ENCODE results near the gene ITPR2.
"Not testable (repeated sequence)": the region's sequence is repeated elsewhere in the genome, so short reads cannot be mapped to it uniquely, and the experiment has no call there.

Gene ITPR2

DNA sequence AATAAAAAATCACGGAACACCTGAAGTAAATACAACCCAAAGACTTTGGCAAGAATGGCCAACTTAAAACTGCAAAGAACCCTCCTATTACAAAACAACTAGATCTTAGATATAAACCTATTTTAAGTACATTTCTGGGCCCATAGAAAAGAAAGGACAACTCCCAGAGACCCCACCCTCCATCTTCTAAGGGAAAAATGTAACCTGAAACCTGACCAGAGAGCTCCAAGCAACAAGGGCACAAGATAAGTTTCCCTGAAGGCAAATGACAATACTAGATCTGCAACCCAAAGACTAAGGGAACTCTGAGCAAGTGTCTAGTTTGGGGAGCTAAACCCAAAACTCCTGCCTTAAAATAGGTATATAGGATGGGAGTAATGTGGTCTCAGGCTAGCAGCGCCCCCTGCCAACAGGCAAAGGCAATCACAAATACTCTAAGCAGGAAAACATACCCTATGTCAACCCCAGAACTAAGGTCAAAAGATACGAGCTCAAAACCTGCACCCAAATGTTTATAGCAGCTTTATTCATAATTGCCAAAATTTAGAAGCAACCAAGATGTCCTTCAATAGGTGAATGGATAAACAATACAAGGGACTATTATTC, 218.9 kb downstream of the ITPR2 start:
- FAIRE-seq = peak; percentile 25

DNA sequence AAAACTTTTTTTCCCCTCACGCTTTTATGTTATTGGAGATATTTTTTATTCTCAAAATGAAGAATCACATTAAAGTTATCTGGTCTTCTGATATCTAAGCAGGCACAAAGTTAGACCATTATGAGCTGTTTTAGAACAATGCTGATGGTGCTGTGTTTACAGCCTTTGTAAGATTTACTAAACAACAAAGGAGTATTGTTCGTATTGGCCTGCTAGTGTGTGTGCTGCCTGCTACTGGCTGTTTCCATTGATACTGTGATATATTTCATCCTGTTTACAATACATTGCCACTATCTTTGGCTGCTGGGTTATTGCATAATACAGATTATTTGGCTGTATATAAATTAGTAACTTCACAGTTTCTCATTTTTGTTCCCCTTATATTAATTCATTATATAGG, 220.8 kb downstream of the ITPR2 start:
- FAIRE-seq = no peak

DNA sequence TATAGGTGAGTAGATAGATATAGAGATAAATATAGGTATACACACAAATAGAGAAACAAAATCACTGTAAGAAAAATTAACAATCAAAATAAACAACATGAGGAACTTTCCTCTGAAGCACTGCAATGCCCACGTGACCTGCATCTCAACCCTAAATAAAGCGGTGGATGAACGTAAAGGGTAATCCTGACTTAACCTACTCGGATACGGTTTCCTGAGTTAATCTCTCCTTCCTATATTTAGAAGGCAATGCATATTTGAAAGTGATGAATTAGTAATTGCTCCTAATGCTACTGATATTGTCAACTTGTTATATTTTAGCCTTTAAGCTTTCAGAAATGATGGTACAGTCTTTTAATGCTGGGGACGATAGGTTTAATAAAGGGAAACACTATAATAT, 221.4 kb downstream of the ITPR2 start:
- FAIRE-seq = no peak

GRCh38 chr12:26610774-26611173, 222.2 kb downstream of the ITPR2 start:
- FAIRE-seq = no peak

DNA sequence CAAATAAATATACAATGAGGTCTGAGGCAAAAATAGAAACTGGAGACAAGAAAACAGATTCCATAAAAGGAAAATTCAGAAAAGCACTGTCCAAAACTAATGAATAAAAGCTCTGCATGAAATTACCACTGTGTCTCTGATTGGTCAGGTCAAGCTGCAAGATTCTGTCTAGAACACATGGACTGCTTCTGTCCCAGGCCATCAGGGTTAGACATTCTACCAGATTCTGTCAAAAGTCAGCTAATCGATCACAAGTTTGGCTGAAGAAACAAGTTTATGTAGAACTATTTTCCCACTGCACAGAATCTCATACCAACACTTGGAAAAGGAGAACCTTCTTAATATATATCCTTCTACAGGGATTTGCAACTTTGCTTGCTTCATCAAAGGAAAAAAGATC, 223.0 kb downstream of the ITPR2 start:
- FAIRE-seq = no peak

- FAIRE-seq = no peak
Observed at GRCh38 chr12:26608706-26609105, 224.3 kb downstream of the ITPR2 start.

GRCh38 chr12:26608273-26608672, 224.7 kb downstream of the ITPR2 start:
- FAIRE-seq = no peak

- no peak for FAIRE-seq
Observed at GRCh38 chr12:26606911-26607310, 226.1 kb downstream of the ITPR2 start.

DNA sequence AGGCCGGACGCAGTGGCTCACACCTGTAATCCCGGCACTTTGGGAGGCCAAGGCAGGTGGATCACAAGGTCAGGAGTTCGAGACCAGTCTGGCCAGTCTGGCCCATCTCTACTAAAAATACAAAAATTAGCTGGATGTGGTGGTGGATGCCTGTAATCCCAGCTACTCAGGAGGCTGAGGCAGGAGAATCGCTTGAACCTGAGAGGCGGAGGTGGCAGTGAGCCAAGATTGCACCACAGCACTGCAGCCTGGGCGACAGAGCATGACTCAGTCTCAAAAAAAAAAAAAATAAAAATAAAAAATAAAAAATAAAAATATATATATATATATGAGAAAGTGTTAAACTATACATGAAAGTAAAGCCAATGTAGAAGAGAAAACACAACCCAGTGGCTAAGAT, 228.2 kb downstream of the ITPR2 start:
- FAIRE-seq = not testable (repeated sequence)

DNA sequence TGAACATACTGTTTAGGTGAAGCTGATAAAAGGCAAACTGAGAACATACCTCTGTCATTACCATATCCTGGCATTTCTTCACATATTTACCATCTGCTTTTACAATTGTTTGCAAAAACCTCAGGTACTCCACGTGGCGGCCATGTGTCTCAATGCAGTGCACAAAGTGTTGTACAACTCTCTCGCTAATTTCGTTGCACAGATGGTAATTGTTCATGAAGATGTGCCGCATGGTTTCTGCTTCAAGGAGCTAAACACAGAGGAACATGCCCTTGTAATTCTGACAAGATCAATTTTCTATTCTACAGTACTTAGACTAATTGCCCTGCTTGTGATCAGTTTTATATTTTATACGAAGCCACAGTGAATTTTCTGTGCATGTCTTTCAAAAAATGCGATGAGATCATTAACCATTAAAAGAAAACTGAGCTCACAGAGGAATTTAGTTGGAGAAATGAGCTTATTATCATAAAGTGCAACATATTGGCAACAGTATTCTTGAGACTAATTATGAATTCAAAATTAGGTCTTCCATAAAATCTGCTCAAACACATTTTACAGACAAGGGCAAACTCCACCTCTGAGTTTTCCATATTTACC, 233.8 kb downstream of the ITPR2 start:
- FAIRE-seq = no peak

DNA sequence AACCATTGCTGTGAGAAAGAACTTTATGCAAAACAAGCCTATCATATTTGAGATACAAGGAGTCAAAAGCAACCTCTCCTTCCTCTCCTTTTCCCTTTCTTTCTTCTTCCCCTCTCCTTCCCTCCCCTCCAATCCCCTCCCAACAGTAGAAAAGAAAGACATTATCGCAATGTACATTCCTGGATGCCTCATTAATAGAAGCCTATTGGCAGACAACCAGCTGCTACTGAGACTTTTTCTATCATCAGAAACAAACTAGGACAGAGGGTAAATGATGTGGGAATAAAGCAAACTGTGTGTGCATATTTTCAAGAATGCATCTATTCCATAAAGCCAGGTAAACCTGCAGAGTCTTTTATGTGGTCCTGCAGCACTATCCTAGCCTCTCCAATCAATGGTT, 237.2 kb downstream of the ITPR2 start:
- no peak for FAIRE-seq

DNA sequence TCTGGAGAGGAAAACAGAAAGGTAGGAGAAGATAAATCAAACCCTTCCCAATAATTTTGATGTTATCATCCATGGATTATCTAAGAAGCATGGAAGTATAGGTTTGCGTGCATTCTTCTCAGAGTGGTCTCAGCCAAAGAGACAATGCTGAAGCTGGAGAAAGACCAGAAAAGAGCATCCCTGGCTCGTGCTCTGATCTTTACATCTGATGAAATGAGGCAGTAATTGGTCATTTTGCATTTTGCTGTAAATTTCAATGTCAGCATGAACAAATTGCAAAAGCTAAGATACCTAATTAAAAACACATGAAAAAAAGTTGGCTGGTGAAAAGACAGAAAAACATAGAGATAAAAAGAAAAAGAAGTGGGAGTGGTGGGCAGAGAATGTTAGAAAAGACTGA, 252.4 kb downstream of the ITPR2 start:
- FAIRE-seq = no peak

DNA sequence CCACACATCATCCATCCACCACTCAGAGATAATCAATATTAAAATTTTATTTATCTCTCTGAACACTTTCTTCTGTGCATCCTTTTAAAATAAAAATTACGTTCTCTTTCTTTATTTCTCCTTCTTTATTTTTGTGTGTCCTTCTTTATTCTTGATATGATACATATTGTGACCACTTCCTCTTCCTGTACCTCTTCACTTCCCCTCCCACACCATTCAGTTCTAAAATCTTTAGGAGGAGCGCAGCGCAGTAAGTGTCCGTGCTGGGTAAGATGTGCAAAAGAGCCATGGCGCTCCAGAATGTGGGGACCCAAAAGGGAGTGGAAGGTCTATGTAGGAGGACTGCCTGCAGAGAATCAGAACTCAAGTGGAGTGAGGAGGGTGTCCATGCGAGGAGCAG, 256.7 kb downstream of the ITPR2 start:
- no peak for FAIRE-seq

DNA sequence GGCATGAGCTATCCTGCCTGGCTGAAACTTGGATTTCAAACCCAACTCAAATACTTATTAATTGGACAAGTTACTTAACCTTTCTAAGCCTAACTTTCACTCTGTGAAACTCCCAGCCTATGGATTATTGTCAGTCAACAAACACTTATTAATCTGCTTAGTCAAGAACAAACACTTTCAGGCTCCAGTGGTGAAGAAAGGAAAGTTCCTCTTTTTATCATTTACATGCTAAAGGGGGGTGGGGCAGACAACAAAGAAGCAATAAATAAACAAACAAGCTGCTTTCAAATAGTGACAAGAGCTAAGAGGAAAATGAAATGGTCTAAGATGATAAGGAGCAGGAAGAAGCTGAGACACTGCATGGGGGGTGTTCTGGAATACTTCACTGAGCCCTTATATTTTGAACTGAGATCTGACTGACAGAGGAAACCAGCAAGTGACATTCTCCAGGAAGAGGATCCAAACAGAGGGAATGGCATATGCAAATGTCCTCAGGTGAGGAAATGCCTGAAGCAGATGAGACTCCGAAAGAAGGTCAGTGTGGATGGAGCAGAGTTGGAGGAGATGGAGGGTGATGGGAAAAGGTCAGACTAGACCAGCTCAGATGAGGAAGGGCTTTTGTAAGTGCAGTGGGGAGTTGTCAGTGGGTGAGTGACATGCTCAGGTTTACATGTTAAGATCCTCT, 259.6 kb downstream of the ITPR2 start:
- FAIRE-seq = no peak

DNA sequence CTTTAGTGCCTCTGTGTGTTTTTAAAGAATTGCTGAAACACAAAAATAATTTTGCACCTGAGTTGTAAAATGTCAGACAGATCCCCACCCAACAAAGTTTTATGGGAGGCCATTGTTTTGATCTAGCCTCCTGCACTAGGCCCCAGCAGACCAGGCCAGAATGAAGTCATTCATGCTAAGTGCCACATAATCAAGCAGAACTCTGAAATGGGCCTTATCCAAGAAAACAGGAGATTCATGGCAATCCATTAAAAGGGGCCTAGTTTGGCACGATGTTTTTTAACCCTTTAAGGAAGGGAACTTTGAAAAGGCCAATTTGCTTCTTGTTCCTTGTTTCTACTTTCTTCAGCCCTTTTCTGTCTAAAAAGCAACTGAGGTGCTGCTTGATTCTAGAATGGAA, 260.9 kb downstream of the ITPR2 start:
- FAIRE-seq = no peak

DNA sequence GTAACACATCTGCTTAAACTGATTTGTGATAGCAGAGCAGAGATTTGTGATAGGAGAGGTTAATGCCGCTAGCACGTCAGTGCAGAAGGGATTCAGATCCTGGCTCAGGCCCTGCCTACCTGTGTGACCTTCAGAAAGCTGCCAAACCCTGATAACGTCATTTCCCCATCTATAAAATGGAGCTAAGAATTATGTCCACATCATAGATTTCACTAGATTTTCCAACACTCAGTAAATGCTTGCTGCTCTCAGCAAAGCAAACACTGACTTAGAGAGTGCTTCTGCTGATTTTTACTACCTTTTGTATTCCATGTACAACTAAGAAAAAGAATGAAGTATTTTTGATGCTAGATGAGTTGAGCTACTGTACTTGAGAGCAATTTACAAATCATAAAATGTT, 261.4 kb downstream of the ITPR2 start:
- FAIRE-seq = no peak

- no peak for FAIRE-seq
Observed at GRCh38 chr12:26567126-26567525, 265.9 kb downstream of the ITPR2 start.

DNA sequence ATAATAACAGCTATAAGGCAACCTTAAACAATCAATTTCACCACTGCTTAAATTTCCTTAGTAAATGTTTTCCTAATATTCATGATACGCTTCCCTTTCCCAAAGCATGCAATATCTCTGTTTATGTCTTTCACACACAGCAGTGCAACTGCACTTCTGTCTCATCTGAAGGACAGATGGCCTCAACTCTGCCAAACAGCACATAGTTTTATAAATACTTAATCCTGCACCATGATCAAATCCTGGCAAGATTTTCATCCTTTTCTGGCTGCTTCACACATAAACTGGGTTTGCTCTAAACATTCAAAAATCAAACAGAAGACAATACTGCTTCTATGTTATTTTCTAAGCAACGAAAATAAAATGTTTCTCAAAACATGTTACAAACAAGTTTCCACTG, 266.3 kb downstream of the ITPR2 start:
- FAIRE-seq = no peak

DNA sequence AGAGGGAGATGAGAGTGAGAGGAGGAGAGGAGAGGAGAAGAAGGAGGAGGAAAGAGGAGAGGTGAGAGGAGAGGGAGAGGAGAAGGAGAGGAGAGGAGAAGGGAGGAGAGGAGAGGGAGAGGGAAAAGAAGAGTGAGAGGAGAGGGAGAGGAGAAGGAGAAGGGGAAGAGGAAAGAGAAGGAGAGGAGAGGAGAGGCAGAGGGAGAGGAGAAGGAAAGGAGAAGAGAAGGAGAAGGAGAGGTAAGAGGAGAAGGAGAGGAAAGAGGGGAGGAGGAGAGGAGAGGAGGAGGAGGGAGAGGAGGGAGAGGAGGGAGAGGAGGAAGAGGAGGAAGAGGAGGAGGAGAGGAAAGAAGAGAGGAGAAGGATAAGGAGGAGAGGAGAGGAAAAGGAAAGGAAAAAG, 266.8 kb downstream of the ITPR2 start:
- no peak for FAIRE-seq

DNA sequence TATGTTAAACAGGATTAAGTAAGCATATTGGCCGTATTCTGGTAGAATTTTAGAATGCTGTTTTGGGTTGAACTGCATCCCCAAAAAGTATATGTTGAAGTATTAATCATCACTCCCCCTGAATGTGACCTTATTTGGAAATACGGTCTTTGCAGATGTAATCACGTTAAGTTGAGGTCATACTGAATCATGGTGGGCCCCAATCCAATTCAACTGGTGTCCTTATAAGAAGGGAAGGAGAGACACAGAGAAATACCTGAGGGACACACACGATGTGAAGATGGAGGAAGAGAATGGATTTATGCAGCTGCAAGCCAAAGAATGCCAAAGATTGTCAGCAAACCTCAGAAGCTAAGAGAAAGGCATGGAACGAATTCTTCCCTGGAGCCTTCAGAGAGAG, 268.6 kb downstream of the ITPR2 start:
- FAIRE-seq = no peak

GRCh38 chr12:26563552-26563951, 269.4 kb downstream of the ITPR2 start:
- FAIRE-seq = no peak

DNA sequence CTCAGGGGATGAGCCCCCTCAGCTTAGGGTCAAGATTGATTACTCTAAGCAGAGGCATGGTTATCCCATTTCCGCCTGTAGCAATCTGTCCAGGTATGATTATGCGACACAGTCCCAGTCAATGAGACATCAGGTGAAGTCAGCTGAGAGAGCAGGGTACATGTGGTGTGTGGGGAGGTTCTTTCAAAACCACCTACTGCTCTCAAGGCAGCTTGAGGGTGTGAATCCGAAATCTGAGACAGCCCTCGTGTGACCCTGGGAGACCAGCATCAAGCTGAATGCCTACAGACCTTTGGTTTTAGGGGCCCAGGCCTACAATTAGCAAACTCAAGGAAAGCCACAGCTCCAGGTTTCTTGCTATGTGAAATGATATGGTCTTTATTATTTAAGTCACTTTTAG, 275.7 kb downstream of the ITPR2 start:
- FAIRE-seq = no peak

GRCh38 chr12:26556916-26557315, 276.1 kb downstream of the ITPR2 start:
- FAIRE-seq = no peak

- FAIRE-seq = no peak
Observed at GRCh38 chr12:26555139-26555538, 277.9 kb downstream of the ITPR2 start.

DNA sequence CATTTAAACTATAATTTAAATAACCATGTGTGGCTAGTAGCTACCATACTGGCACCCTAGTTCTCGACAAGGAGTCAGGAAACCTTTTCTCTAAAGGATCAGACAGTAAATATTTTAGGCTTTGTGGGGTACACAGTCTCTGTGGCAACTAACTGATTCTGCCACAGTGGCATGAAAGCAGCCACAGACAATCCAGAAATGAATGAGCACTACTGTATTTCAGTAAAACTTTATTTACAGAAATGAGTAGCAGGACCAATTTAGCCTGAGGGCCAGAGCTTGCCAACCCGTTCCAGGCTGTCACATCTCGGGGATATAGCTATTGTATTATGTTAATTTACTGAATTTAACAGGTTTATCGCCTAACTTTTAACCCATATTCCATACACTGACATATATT, 278.7 kb downstream of the ITPR2 start:
- no peak for FAIRE-seq

Data from G401.6 (cell line).